Fibroblast of villous mesenchyme (primary cell): Measurements from ENCODE around the gene COL6A3. TPM values are rescaled to one million over a fixed set of nuclear protein-coding genes. Genes with fewer than 3 reads are reported as not detected.
A peak's percentile ranks its signal among the peaks of the same experiment; 100 is the strongest.

Source experiments
- DNase-seq: peaks from one replicate; pipeline ENCODE4 v3.0.0-alpha.2; 2010; ENCODE audit warnings: low read depth
- H3K4me3 ChIP-seq: 2 replicates; pipeline ENCODE4 v1.5.1; 2011; ENCODE audit warnings: low read depth, mild to moderate bottlenecking, low read length
- total RNA-seq: library from RNA; depleted of rRNA; stranded (reverse); fragments of >200 nt; gene quantifications from 2 replicates; pipeline ENCODE4 v1.2.3, GENCODE V29; 2012
- TF ChIP-seq, protein P1 (sequence below): IDR thresholded peaks from 2 replicates; pipeline ENCODE4 v1.5.1; 2012; ENCODE audit warnings: low read depth, mild to moderate bottlenecking, low read length; ENCODE audit not compliant: insufficient read depth

The COL6A3 gene
- total RNA-seq, 1 donor = 1,329 TPM

- no peak for DNase-seq
- no peak overlapping the region for H3K4me3 ChIP-seq
- TF ChIP-seq, protein P1, sequence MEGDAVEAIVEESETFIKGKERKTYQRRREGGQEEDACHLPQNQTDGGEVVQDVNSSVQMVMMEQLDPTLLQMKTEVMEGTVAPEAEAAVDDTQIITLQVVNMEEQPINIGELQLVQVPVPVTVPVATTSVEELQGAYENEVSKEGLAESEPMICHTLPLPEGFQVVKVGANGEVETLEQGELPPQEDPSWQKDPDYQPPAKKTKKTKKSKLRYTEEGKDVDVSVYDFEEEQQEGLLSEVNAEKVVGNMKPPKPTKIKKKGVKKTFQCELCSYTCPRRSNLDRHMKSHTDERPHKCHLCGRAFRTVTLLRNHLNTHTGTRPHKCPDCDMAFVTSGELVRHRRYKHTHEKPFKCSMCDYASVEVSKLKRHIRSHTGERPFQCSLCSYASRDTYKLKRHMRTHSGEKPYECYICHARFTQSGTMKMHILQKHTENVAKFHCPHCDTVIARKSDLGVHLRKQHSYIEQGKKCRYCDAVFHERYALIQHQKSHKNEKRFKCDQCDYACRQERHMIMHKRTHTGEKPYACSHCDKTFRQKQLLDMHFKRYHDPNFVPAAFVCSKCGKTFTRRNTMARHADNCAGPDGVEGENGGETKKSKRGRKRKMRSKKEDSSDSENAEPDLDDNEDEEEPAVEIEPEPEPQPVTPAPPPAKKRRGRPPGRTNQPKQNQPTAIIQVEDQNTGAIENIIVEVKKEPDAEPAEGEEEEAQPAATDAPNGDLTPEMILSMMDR = no peak
These were observed 133.0 kb downstream of the COL6A3 start for GRCh38 chr2:237280939-237281338.

DNA sequence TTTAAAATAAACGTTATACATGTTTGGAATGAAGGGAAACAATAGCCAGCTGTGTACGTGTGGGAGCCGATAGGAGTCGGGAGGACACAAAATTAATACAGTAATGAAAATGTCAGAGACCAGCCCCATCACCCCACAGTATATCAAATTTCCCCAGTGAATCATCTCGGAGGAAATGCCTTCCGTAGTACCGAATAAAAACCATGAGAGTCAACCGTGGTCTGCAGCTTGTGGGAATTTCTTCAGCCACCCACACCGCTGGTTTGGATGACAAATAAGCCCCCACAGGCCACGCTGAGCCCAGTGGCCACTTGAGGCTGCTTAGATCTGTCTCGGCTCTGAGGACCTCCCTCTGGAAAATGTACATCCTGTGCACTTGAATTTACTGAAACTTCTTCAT lies 133.7 kb downstream of the COL6A3 start:
- TF ChIP-seq, protein P1 = no peak
- H3K4me3 ChIP-seq = no peak overlapping the region
- peak; percentile 93 for DNase-seq

DNA sequence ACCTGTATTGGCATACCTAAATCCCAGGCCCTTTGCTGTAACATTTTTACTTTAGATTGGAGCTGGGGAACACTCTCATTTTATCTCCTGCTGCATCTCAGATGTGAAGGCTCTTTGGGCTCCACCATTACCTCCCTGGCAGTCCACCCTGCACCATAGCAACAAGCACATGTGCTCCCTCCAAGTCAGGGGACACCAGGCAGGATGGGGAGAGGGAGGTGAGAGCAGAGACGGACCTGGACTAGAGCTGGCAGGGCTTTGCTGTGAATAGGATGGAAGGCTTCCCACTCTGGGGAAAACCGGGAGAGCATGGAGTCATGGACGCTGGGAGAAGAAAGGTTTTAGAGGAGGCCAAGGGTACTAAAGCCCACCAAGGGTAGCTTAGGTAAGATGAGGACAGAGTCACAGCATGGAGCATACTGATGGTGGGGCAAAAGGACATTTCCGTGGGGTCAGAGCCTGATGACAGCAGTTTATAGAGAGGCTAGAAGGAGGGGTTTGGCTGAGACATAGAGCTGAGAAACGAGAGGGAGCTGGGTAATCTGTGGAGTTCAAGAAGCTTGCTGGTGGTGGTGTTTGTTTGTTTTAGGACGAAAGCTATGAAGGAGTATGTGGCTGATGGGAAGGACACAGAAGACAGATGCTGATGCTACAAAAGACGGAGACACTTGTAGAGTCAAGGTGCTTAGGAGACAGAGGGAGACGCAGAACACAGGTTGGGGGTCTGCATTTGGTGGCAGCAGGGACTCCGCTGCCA lies 134.8 kb downstream of the COL6A3 start:
- TF ChIP-seq, protein P1 = no peak
- no peak overlapping the region for H3K4me3 ChIP-seq
- DNase-seq = no peak

DNA sequence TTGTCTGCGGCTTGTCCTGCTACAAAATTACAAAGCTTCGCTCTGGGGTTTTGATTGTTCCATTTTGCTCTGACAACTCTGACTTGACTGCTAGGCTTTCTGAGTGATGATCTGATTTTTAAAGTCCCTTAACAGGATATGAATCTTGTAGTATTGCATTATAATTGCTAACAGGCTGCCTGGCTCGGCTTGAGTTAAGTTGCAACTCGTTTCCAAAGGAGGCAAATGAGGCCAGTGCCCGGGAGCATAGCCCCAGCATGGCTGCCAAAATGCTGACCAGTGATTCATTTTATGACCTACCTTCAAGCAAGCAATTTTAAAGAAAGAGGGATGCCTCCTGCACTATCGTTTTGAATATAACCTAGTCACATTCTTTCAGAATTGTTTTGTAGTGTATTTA lies 135.4 kb downstream of the COL6A3 start:
- TF ChIP-seq, protein P1 = no peak
- H3K4me3 ChIP-seq = no peak overlapping the region
- peak; percentile 76 for DNase-seq

DNA sequence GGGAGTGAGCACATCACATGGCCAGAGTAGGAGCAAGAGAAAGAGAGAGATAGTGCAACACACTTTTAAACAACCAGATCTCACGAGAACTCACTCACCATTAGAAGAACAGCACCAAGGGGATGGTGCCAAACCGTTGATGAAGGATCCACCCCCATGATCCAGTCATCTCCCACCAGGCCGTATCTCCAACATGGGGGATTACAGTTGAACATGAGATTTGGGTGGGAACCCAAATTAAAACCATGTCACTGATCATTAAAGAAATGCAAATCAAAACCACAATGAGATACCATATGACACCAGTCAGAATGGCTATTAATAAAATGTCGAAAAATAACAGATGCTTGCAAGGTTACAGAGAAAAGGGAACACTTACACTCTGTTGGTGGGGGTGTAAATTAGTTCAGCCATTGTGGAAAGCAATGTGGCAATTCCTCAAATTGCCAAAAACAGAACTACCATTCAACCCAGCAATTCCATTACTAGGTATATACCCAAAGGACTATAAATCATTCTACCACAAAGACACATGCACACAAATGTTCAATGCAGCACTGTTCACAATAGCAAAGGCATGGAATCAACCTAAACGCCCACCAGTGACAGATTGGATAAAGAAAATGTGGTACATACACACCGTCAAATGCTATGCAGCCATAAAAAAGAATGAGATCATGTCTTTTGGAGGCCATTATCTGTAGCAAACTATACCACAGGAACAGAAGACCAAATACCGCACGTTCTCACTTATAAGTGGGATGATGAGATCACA lies 137.1 kb downstream of the COL6A3 start:
- TF ChIP-seq, protein P1 = no peak
- no peak overlapping the region for H3K4me3 ChIP-seq
- no peak for DNase-seq

Other genes starting within 250 kb of the COL6A3 start
- 29.3 and 40.6 TPM in 2 replicates for gene MLPH, start 73.1 kb upstream of the COL6A3 start, total RNA-seq
- gene PRLH, start 152.4 kb upstream of the COL6A3 start, total RNA-seq = not detected in 2 replicates
- 0.43 and 0.64 TPM in 2 replicates for gene RAB17, start 176.6 kb upstream of the COL6A3 start, total RNA-seq
- 63.5 and 64.3 TPM in 2 replicates for gene LRRFIP1, start 213.4 kb upstream of the COL6A3 start, total RNA-seq